H1 (cell line): ENCODE results near the gene CGREF1. TPM values are rescaled to one million over a fixed set of nuclear protein-coding genes. Genes with fewer than 3 reads are reported as not detected.
A peak's percentile ranks its signal among the peaks of the same experiment; 100 is the strongest.

Source experiments
- CTCF ChIA-PET: fragments of 300-600 bp; sonication (Branson Sonifier 250); formaldehyde crosslinking; loops from one replicate; lab custom pipeline; 2021; ENCODE audit not compliant: partially characterized antibody; lab: Charles Lee
- POLR2A ChIA-PET: fragments of 300-600 bp; sonication (Branson Sonifier 250); formaldehyde crosslinking; loops from one replicate; lab custom pipeline; 2021; ENCODE audit warnings: inconsistent platforms; ENCODE audit not compliant: partially characterized antibody; lab: Charles Lee
- DNase-seq, 2 experiments: peaks; one replicate each; pipeline versions ENCODE4 v3.0.0 to v3.0.0-alpha.2; 2010 to 2022; ENCODE audit warnings: low spot score in 2 of 2, low read depth in 1 of 2, mixed read lengths in 1 of 2
- FAIRE-seq: peaks from 2 replicates; lab custom pipeline; 2011; peaks lifted over from hg19 to GRCh38; lab: Jason Lieb, UNC
- H2AFZ ChIP-seq: 2 replicates; pipeline ENCODE4 v1.8.1; 2012; ENCODE audit warnings: low read length, inconsistent platforms
- H2AK5ac ChIP-seq: 2 replicates; pipeline ENCODE4 v1.6.1; 2013; ENCODE audit warnings: low read depth, low read length
- H2BK120ac ChIP-seq: replicated peaks from 2 replicates; pipeline ENCODE3; 2013; ENCODE audit warnings: low read depth, low read length, inconsistent platforms
- H2BK12ac ChIP-seq: 2 replicates; pipeline ENCODE4 v1.6.1; 2013; ENCODE audit warnings: low read depth, low read length
- H2BK15ac ChIP-seq: 2 replicates; pipeline ENCODE4 v1.6.1; 2013; ENCODE audit warnings: low read length
- H2BK20ac ChIP-seq: 2 replicates; pipeline ENCODE4 v1.6.1; 2013; ENCODE audit warnings: low read length
- H2BK5ac ChIP-seq: 2 replicates; pipeline ENCODE4 v1.6.1; 2013; ENCODE audit warnings: low read depth, low read length
- H3K14ac ChIP-seq: 2 replicates; pipeline ENCODE4 v1.6.1; 2013; ENCODE audit warnings: inconsistent platforms; ENCODE audit not compliant: insufficient read length
- H3K18ac ChIP-seq: 2 replicates; pipeline ENCODE4 v1.6.1; 2013; ENCODE audit warnings: low read length; ENCODE audit errors: extremely low read depth
- H3K23ac ChIP-seq: 2 replicates; pipeline ENCODE4 v1.6.1; 2013; ENCODE audit warnings: inconsistent platforms; ENCODE audit not compliant: insufficient read length
- H3K23me2 ChIP-seq: 2 replicates; pipeline ENCODE4 v1.6.1; 2013; ENCODE audit warnings: low read depth, low read length
- H3K27ac ChIP-seq: 2 replicates; pipeline ENCODE4 v1.6.1; 2011; ENCODE audit warnings: low read depth, low read length, inconsistent platforms
- H3K27me3 ChIP-seq, 4 experiments: replicated peaks in 1 of 4; 1 replicate in 1 of 4; 2 replicates in 3 of 4; pipeline versions ENCODE4 v1.6.1 to v1.8.1; 2011 to 2013; ENCODE audit warnings: low read length in 3 of 4, mild to moderate bottlenecking in 3 of 4, inconsistent platforms in 2 of 4, mixed read lengths in 2 of 4, moderate library complexity in 1 of 4; ENCODE audit not compliant: control insufficient read depth in 3 of 4, insufficient read depth in 3 of 4; ENCODE audit errors: extremely low read depth in 1 of 4
- H3K36me3 ChIP-seq, 4 experiments: 2 replicates each; pipeline versions ENCODE4 v1.6.1 to v1.8.1; 2011 to 2013; ENCODE audit warnings: mild to moderate bottlenecking in 4 of 4, low read length in 3 of 4, moderate library complexity in 2 of 4, control low read depth in 1 of 4, inconsistent platforms in 1 of 4; ENCODE audit not compliant: insufficient read depth in 4 of 4, control insufficient read depth in 2 of 4
- H3K4ac ChIP-seq: replicated peaks from 2 replicates; pipeline ENCODE3; 2013; ENCODE audit warnings: low read length, low read depth, mixed read lengths, inconsistent platforms; ENCODE audit not compliant: insufficient read length
- H3K4me1 ChIP-seq, 4 experiments: replicated peaks in 1 of 4; 1 replicate in 1 of 4; 2 replicates in 3 of 4; pipeline versions ENCODE4 v1.6.1 to v1.8.1; 2011 to 2013; ENCODE audit warnings: low read length in 3 of 4, inconsistent platforms in 2 of 4, mixed read lengths in 1 of 4; ENCODE audit not compliant: insufficient read depth in 4 of 4, control insufficient read depth in 3 of 4
- H3K4me2 ChIP-seq, 2 experiments: 2 replicates each; pipeline versions ENCODE4 v1.6.1 to v1.8.1; 2011 to 2013; ENCODE audit warnings: low read depth in 2 of 2, low read length in 2 of 2, control low read depth in 1 of 2, inconsistent platforms in 1 of 2, mild to moderate bottlenecking in 1 of 2; ENCODE audit not compliant: insufficient read depth in 1 of 2
- H3K4me3 ChIP-seq, 4 experiments: fragments of 200-600, 300-600 bp in 1 of 4; sonication (generic), shearing (Covaris generic), sonication (Bioruptor Twin) in 1 of 4; 2 replicates each; pipeline versions ENCODE4 v1.5.1 to v1.8.1; 2011 to 2016; ENCODE audit warnings: low read length in 4 of 4, low read depth in 3 of 4, control low read depth in 2 of 4, inconsistent platforms in 2 of 4, mild to moderate bottlenecking in 2 of 4, mixed read lengths in 1 of 4, moderate library complexity in 1 of 4; ENCODE audit not compliant: insufficient read depth in 2 of 4; ENCODE audit errors: extremely low read depth in 1 of 4
- H3K56ac ChIP-seq: replicated peaks from 2 replicates; pipeline ENCODE3; 2013; ENCODE audit warnings: low read depth, mild to moderate bottlenecking, mixed read lengths, low read length, inconsistent platforms; ENCODE audit not compliant: insufficient read length
- H3K79me1 ChIP-seq: 2 replicates; pipeline ENCODE4 v1.6.1; 2013; ENCODE audit warnings: low read depth, low read length, control low read depth
- H3K79me2 ChIP-seq, 2 experiments: 2 replicates each; pipeline versions ENCODE4 v1.6.1 to v1.8.1; 2012 to 2013; ENCODE audit warnings: low read length in 2 of 2, mild to moderate bottlenecking in 2 of 2, inconsistent platforms in 1 of 2; ENCODE audit not compliant: insufficient read depth in 2 of 2, control insufficient read depth in 1 of 2
- H3K9ac ChIP-seq, 4 experiments: replicated peaks in 1 of 4; 1 replicate in 1 of 4; 2 replicates in 3 of 4; pipeline versions ENCODE4 v1.6.1 to v1.8.1; 2011 to 2013; ENCODE audit warnings: low read depth in 3 of 4, low read length in 3 of 4, control low read depth in 2 of 4, mild to moderate bottlenecking in 2 of 4, moderate library complexity in 2 of 4, inconsistent platforms in 1 of 4; ENCODE audit errors: extremely low read depth in 1 of 4
- H3K9me3 ChIP-seq, 2 experiments: 2 replicates each; pipeline versions ENCODE4 v1.6.1 to v1.8.1; 2012 to 2013; ENCODE audit warnings: mild to moderate bottlenecking in 2 of 2, moderate library complexity in 2 of 2, control low read depth in 1 of 2, inconsistent platforms in 1 of 2, low read depth in 1 of 2, low read length in 1 of 2, mixed read lengths in 1 of 2; ENCODE audit not compliant: insufficient read depth in 2 of 2
- H4K20me1 ChIP-seq, 2 experiments: replicated peaks in 1 of 2; 2 replicates each; pipeline versions ENCODE3 to v1.8.1; 2011 to 2013; ENCODE audit warnings: inconsistent platforms in 2 of 2, low read length in 2 of 2, mild to moderate bottlenecking in 1 of 2; ENCODE audit not compliant: insufficient read depth in 2 of 2, control insufficient read depth in 1 of 2
- H4K5ac ChIP-seq: 2 replicates; pipeline ENCODE4 v1.6.1; 2013; ENCODE audit warnings: low read length, low read depth, mixed read lengths, inconsistent platforms; ENCODE audit not compliant: insufficient read length
- H4K8ac ChIP-seq: 2 replicates; pipeline ENCODE4 v1.8.0; 2013; ENCODE audit warnings: mild to moderate bottlenecking, moderate library complexity, low read length, inconsistent platforms; ENCODE audit not compliant: insufficient read depth; ENCODE audit errors: extremely low read depth
- H4K91ac ChIP-seq: replicated peaks from 2 replicates; pipeline ENCODE3; 2013; ENCODE audit warnings: low read length, mixed read lengths, inconsistent platforms; ENCODE audit not compliant: insufficient read length
- CEBPB ChIP-seq: IDR thresholded peaks from 2 replicates; pipeline ENCODE4 v1.6.1; 2012; ENCODE audit warnings: low read depth, low read length
- GABPA ChIP-seq: IDR thresholded peaks from 2 replicates; pipeline ENCODE4 v1.6.1; 2011; ENCODE audit warnings: mild to moderate bottlenecking, low read length, moderate library complexity, borderline replicate concordance; ENCODE audit not compliant: insufficient read depth
- MAFK ChIP-seq: IDR thresholded peaks from 2 replicates; pipeline ENCODE4 v1.6.1; 2012; ENCODE audit warnings: low read depth, mild to moderate bottlenecking, improper control_type of control experiment, low read length
- SP4 ChIP-seq: IDR thresholded peaks from 2 replicates; pipeline ENCODE4 v1.6.1; 2012; ENCODE audit warnings: low read length, inconsistent platforms
- ZNF274 ChIP-seq: IDR thresholded peaks from 2 replicates; pipeline ENCODE4 v1.7.0; 2012; ENCODE audit warnings: low read length, borderline replicate concordance; ENCODE audit errors: extremely low read depth
- WGBS, 2 experiments: shearing (Covaris generic) in 1 of 2; methylation state at CpG; one replicate each; pipeline versions ENCODE4 v1.1.6 to v1.1.7; 2013 to 2015; ENCODE audit warnings: low lambda C conversion rate in 2 of 2, mixed read lengths in 2 of 2, inconsistent platforms in 1 of 2, low coverage in 1 of 2, missing lambda C conversion rate in 1 of 2; ENCODE audit not compliant: insufficient replicate concordance in 2 of 2, insufficient coverage in 1 of 2, insufficient read length in 1 of 2; ENCODE audit errors: extremely low coverage in 1 of 2, missing lambda C conversion rate in 1 of 2; 5-methylcytosine and 5-hydroxymethylcytosine counted together
- polyA plus RNA-seq, 7 experiments: library from polyadenylated mRNA; depleted of rRNA in 3 of 7; stranded (reverse) in 5 of 7; unstranded in 2 of 7; fragments of >200 nt in 5 of 7; fragments of 200-250 nt in 2 of 7; gene quantifications; 1 replicate in 5 of 7; 2 replicates in 1 of 7; 4 replicates in 1 of 7; pipeline versions ENCODE4 v1.2.1 to v1.2.3, GENCODE V29; 2011 to 2013; ENCODE audit warnings: missing spikeins in 2 of 7, mixed read lengths in 2 of 7
- total RNA-seq: library from RNA; stranded (reverse); fragmentation: NEBNext Ultra II Directional; extraction: Animal tissue kit (Norgen Biotek cat#: 25700); gene quantifications from 2 replicates; pipeline ENCODE4 v1.2.1, GENCODE V29; 2021

The CGREF1 gene
- total and polyA plus RNA-seq, 2 of the 8 experiments (the other 6 are each of a cell fraction or from before 2014, with no cell fraction given): 2.5 to 3.4 TPM

DNA sequence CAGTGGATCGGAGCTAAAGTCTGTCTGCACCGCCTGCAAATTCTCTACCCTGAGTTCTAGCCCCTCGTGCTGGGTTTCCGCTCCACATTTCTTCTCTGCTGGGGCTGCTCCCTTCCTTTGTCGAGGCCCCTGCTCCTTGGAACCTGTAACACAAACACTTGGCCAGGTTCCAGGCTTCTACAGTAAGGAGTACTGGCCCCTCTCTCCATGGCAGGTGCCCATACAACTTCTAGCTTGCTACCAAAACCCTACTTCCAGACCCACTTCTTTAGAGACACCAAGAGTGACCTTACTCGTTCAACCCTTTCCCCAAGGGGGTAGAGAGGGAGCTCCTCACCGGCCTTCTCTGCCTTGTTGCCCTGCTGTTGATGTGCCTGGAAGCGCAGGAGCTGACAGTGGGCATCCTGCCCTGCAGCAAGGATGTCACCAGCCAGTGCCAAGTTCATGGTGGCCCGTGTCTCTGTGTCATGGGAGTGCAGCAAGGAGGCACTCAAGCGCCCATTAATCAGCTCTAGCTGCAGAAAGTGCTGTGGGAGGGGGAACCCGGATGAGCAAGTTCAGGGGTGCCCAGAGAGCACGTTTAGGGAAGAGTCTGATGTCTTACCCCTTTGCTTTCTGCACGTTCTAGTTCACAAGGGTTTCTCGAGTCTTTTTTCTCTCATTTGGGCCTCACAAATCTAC, 14.4 kb upstream of the CGREF1 start:
- 68% methylated on average over 14 of the region's 14 CpGs; no CpG with 5 or more reads in 1 of the 2 experiments for WGBS, 2 experiments
- no peak for FAIRE-seq

More for the DNA sequence above, 14.4 kb upstream of the CGREF1 start:
- H2AK5ac ChIP-seq: no peak overlapping the region
- H2BK12ac ChIP-seq: no peak overlapping the region
- no peak overlapping the region for H3K4ac ChIP-seq
- H2BK20ac ChIP-seq: no peak overlapping the region
- H2AFZ ChIP-seq: no peak overlapping the region; the same call in 1 of the 2 replicates
- no peak overlapping the region for H4K5ac ChIP-seq
- H3K9me3 ChIP-seq: no peaks in the 10 kb centered on the region
- H3K14ac ChIP-seq: no peak overlapping the region
- H4K91ac ChIP-seq: no peak overlapping the region
- H3K79me1 ChIP-seq: peaks cover 4% of the 10 kb centered on the region
- peaks cover 2 to 26% (median 16%) of the 10 kb centered on the region in 4 experiments; a peak in 6 of 8 replicates for H3K36me3 ChIP-seq
- H3K4me3 ChIP-seq: peak overlapping the region; percentile 68 to 91 (median 88)
- no peak for TF ChIP-seq ZNF274
- TF ChIP-seq CEBPB: no peak
- TF ChIP-seq SP4: peak; percentile 11; the same call in 1 of the 2 replicates
- no peak for TF ChIP-seq MAFK
- no peak for TF ChIP-seq GABPA
- H3K23me2 ChIP-seq: peaks cover 2% of the 10 kb centered on the region; the same call in 1 of the 2 replicates
- H2BK120ac ChIP-seq: no peak overlapping the region
- no peak overlapping the region for H3K23ac ChIP-seq
- H3K9ac ChIP-seq: peak overlapping the region in 3 of 4 experiments; percentile 40 to 69 (median 55); a peak in 6 of 7 replicates
- peaks cover 8 to 14% of the 10 kb centered on the region in 2 experiments for H4K20me1 ChIP-seq
- H3K27ac ChIP-seq: no peak overlapping the region
- H3K18ac ChIP-seq: no peak overlapping the region
- peak overlapping the region; percentile 35; the same call in 1 of the 2 replicates for H2BK5ac ChIP-seq
- H3K4me2 ChIP-seq: peak overlapping the region; percentile 61 to 77
- no peak for DNase-seq
- peaks cover 0 to 4% (median 3%) of the 10 kb centered on the region in 4 experiments; a peak in 5 of 7 replicates for H3K4me1 ChIP-seq
- H3K56ac ChIP-seq: no peak overlapping the region
- H2BK15ac ChIP-seq: no peak overlapping the region
- CTCF ChIA-PET: interaction anchor here (0.6 to 4.3 kb wide), 43 partner anchors 9 to 170 kb away, joined by 3 to 38 read pairs (median 5); partner anchors contain the start of genes ABHD1, ATRAID, CGREF1 and KHK
- POLR2A ChIA-PET: interaction anchor here (0.6 to 2.3 kb wide), 21 partner anchors 7 to 113 kb away, joined by 3 to 24 read pairs (median 3); partner anchors contain the start of genes ABHD1, ATRAID, CAD and CGREF1
- H3K27me3 ChIP-seq: no peaks in the 10 kb centered on the region
- H3K79me2 ChIP-seq: peaks cover 0 to 15% of the 10 kb centered on the region in 2 experiments; a peak in 2 of 4 replicates
- H4K8ac ChIP-seq: no peak overlapping the region
